HG03066 (cell line): Measurements from ENCODE around the gene OPALIN.

Experiments
- ATAC-seq: cut with Tn5 transposase; IDR thresholded peaks from one replicate; pipeline ENCODE4 v1.9.1; 2021; ENCODE audit warnings: low read depth; ENCODE audit not compliant: unreplicated experiment

The OPALIN gene

GRCh38 chr10:96374985-96375830, 16.4 kb upstream of the OPALIN start:
- peak; percentile 73 for ATAC-seq

- no peak for ATAC-seq
Observed at GRCh38 chr10:96374639-96374984, 15.8 kb upstream of the OPALIN start.

DNA sequence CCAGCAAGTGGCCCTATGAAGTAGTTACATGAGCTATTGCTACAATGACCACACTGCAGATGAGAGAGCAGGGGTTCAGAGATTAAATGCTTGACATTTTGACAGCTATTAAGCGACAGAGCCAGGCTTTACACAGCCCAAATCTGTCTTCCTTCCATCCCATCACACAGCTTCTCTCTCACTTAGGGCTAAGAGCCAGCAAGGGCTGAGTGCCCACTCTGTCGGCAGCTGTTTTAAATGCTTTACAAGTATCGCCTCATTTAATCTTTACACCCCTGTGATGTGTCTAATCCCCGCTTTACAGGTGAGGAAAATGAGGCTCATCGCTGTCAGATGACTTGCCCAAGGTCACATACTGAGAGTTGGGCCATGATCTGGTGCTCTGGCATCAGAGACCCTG, 15.2 kb upstream of the OPALIN start:
- ATAC-seq, result no peak

GRCh38 chr10:96371356-96371755, 12.6 kb upstream of the OPALIN start:
- no peak for ATAC-seq

- no peak for ATAC-seq
Observed at GRCh38 chr10:96370584-96371157, 11.9 kb upstream of the OPALIN start.

GRCh38 chr10:96369890-96370583, 11.2 kb upstream of the OPALIN start:
- no peak for ATAC-seq

DNA sequence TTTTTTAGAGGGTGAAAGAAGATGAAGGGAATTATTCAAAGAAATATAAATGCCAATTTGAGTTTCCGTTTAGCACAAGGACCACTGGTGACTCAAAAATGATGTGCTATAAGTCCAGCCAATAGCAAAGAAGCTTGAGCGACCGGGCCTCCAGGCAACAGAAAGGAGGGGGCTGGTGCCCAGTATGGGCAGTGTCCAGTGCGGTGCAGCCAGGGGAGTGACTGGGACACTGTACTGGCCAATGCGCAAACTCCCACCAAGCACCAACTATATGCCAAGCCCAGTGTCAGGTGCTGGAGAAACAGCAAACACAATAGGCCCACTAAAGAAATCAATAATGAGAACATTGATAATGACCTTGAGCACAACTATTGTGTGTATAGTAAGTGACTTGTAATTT, 10.2 kb upstream of the OPALIN start:
- no peak for ATAC-seq

DNA sequence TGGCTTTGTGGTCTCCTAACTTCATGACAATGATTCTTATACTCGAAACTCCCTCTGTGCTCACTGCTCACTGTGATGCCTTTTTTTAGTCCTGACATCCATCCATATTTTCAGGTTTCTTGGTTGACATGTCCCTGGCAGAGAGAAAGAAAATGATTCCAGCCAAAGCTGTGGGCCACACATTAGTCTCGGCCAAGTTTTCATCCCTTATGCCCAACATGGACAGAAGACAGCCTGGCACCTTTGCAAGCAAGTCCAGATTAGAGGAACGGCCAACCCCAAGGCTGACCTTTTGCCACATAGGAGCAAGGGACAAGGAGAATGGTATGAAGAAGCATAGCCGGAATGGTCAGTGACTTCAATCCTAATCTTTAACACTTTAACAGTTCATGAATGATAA, 8.7 kb upstream of the OPALIN start:
- ATAC-seq, result no peak

- ATAC-seq, result no peak
Observed at GRCh38 chr10:96366508-96366907, 7.7 kb upstream of the OPALIN start.

GRCh38 chr10:96365571-96365970, 6.8 kb upstream of the OPALIN start:
- no peak for ATAC-seq

GRCh38 chr10:96360766-96361165, 2.0 kb upstream of the OPALIN start:
- ATAC-seq, result no peak

GRCh38 chr10:96360331-96360730, 1.5 kb upstream of the OPALIN start:
- ATAC-seq, result no peak

DNA sequence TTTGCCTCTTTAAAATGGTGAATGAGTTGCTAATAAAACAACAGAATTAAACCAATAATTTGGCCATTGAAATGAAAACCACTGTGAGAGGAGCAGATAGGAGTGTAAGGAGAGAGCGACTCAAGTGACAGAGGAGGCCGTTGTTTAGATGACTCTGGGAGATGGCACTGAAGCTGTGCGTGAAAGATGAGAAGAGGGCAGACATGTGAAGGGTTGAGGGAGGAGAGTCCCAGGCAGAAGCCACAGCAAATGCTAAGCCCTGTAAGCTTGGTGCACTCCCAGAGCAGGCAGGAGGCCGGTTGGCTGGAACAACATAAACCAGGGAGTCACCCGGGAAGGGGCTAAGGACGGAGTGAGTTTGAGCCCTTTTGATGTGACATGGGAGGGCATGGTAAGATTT, 814 bp upstream of the OPALIN start:
- ATAC-seq, result no peak

- no peak for ATAC-seq
Observed at GRCh38 chr10:96357038-96357620, 1.7 kb downstream of the OPALIN start.

- ATAC-seq, result no peak
Observed at GRCh38 chr10:96352582-96352981, 6.2 kb downstream of the OPALIN start.

DNA sequence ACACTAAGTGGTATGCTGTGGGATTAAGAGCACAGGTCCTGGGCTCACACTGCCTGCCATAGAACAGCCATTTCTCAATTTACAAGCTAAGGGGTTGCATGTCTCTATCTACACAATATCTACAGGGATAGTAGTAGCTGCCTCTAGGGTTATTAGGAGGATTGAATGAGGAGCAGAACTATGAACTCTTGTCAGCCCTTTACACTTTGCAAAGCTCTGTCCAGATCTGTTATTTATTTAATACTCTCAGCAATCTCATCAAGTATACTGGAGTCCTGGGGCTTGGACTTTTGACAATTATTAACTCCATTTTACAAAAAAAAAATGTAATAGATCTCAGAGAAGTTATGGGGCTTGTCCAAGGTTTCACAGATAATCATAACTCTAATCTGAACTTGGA, 6.8 kb downstream of the OPALIN start:
- no peak for ATAC-seq

- ATAC-seq, result no peak
Observed at GRCh38 chr10:96346295-96346694, 12.5 kb downstream of the OPALIN start.

- ATAC-seq, result no peak
Observed at GRCh38 chr10:96345222-96345621, 13.6 kb downstream of the OPALIN start.

GRCh38 chr10:96344178-96344577, 14.6 kb downstream of the OPALIN start:
- no peak for ATAC-seq

DNA sequence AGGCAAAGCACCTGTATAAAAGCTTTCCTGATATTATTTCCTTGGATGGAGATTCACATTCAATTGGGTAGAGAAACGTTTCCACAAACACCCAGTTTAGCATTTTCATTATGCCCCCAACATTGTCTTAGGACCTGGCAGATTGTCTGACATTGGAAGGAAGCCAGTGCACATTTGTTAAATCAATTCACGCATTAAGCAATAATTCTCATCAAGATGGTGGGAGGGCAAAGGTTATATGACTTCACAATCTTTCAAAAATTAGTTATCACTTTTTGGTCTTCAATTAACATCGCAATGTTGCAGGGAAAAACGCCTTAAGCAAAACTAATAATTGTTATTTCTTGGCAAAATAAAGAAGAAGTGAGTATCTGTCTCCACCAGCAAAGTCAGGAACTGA, 16.4 kb downstream of the OPALIN start:
- no peak for ATAC-seq
